SJCRH30 (cell line): ENCODE measurements around the gene ARSB. TPM values are rescaled to one million over a fixed set of nuclear protein-coding genes. Genes with fewer than 3 reads are reported as not detected.
A peak's percentile ranks its signal among the peaks of the same experiment; 100 is the strongest.
"Not testable (repeated sequence)": the region's sequence is repeated elsewhere in the genome, so short reads cannot be mapped to it uniquely, and the experiment has no call there.

Source experiments
- DNase-seq, 2 experiments: peaks; one replicate each; pipeline ENCODE4 v3.0.0-alpha.2; 2015 to 2020
- H3K27ac ChIP-seq: fragments of 250-450 bp; sonication (Bioruptor Pico); 2 replicates; pipeline ENCODE4 v1.5.1; 2020; ENCODE audit warnings: mild to moderate bottlenecking, moderate library complexity
- H3K27me3 ChIP-seq: fragments of 250-450 bp; sonication (Bioruptor Pico); 2 replicates; pipeline ENCODE4 v1.5.1; 2020; ENCODE audit warnings: mild to moderate bottlenecking, moderate library complexity
- H3K36me3 ChIP-seq: fragments of 250-450 bp; sonication (Bioruptor Pico); 2 replicates; pipeline ENCODE4 v1.5.1; 2020; ENCODE audit warnings: mild to moderate bottlenecking, moderate library complexity
- H3K4me1 ChIP-seq: fragments of 250-450 bp; sonication (Bioruptor Pico); 2 replicates; pipeline ENCODE4 v1.5.1; 2020; ENCODE audit warnings: mild to moderate bottlenecking, moderate library complexity
- H3K4me3 ChIP-seq: fragments of 250-450 bp; sonication (Bioruptor Pico); 2 replicates; pipeline ENCODE4 v1.5.1; 2020; ENCODE audit warnings: mild to moderate bottlenecking, moderate library complexity
- H3K9me3 ChIP-seq: fragments of 250-450 bp; sonication (Bioruptor Pico); replicated peaks from 2 replicates; pipeline ENCODE4 v1.5.1; 2020; ENCODE audit warnings: mild to moderate bottlenecking, moderate library complexity
- total RNA-seq: library from RNA; depleted of rRNA; stranded (reverse); fragments of >200 nt; shearing (Covaris generic); gene quantifications from 2 replicates; pipeline ENCODE4 v1.2.3, GENCODE V29; 2014

The ARSB gene
- total RNA-seq, 1 experiment from 2014 or later, result 16.4 TPM

DNA sequence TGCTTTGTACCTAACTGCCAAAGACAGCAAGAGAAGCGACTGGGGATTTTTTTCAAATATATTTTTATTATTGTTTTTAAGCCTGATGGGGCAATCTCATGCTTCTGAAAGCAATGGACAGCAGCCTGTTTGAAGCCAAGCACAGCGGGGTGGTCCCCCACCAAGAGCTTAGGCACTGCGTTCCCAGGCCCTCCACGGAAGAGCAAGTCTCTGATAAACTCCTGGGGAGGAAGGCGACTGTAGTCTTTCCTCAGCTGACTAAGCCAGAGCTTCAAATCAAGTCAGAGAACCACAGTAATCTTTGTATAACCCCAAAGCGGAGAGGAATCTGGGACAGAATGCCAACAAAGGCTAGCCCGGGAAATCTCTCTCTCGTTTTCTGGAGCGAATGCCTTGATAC is 54.4 kb downstream of the ARSB start:
- Histone ChIP-seq H3K9me3 (no peaks in the 10 kb centered on the region; the same call in 1 of the 2 replicates), H3K4me1 (no peaks in the 10 kb centered on the region), H3K36me3 (no peaks in the 10 kb centered on the region), H3K4me3 (no peak overlapping the region), H3K27ac (no peak overlapping the region), H3K27me3 (no peaks in the 10 kb centered on the region)
- DNase-seq, result no peak

DNA sequence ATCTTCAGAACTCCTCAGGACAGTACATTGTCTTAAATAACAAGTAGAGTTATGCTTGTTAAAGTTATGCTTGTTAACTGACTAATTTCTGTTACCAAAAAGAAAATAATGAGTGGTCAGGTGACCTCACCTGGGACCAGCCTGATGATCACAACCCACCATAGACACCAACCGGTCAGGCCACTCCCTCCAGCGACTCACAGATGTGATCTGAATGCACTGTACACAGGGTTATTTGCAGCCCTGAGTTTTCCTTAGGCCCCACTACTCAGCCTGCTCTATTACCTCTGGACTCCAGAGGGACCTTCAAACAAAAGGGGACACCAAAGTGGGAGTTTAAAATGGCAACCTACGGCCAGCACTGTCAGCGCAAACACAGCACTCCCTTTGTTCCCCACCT is 55.3 kb downstream of the ARSB start:
- Histone ChIP-seq H3K4me3 (no peak overlapping the region), H3K36me3 (no peaks in the 10 kb centered on the region), H3K4me1 (no peaks in the 10 kb centered on the region), H3K27me3 (no peaks in the 10 kb centered on the region), H3K9me3 (no peaks in the 10 kb centered on the region; the same call in 1 of the 2 replicates), H3K27ac (no peak overlapping the region; the same call in 1 of the 2 replicates)
- no peak for DNase-seq

DNA sequence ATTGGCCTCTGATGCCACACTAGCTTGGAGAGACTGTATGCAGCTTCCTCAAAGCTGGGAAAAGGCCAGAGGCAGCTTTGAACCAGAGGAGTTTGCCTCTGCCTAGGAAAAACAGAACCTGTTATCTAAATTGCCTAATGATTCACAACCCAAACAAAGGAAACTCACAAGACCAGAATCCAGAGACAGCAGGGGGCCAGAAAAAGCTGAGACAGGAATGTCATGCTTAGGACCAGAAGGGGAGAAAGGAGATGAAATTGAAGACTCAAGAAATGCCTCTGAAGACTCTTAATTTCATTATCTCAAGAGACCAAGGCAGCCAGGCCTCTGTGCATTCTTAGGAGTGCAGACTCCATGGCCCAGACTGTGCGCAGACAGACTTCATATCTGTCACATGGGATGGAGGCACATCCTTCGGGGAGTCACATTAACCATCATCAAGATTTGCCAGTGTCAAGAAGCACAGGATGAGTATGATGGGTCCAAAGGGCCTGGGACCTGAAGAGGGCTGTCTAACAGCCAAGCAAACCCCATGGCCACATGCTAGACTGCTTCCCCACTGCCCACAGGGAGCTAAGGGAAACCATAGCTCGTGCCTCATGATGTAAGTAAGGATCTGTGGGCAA is 57.3 kb downstream of the ARSB start:
- DNase-seq, result no peak
- Histone ChIP-seq H3K9me3 (no peaks in the 10 kb centered on the region; the same call in 1 of the 2 replicates), H3K36me3 (no peaks in the 10 kb centered on the region), H3K27me3 (no peaks in the 10 kb centered on the region), H3K27ac (no peak overlapping the region), H3K4me1 (no peaks in the 10 kb centered on the region), H3K4me3 (no peak overlapping the region)

DNA sequence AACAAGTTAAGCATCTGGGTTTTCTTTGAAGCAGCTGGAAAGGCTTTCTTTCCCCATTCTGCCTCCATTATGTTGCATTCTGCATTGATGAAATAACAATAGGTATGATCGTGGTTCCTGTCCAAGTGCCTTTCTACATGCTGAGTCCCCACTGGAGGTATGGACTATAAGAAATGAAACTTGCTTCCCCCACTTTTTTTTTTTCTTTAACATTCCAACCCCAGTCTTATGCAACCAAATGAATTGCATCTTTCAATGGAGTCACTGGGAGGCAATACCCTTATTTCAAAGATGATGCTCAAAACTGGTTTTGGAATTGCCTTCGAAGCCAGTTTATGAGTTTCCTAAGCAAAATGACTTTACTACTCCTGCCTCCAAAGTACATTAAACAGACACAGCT is 58.9 kb downstream of the ARSB start:
- H3K4me1 ChIP-seq, result no peaks in the 10 kb centered on the region
- no peak overlapping the region for H3K27ac ChIP-seq
- no peaks in the 10 kb centered on the region; the same call in 1 of the 2 replicates for H3K9me3 ChIP-seq
- H3K4me3 ChIP-seq, result no peak overlapping the region
- no peaks in the 10 kb centered on the region for H3K36me3 ChIP-seq
- no peaks in the 10 kb centered on the region for H3K27me3 ChIP-seq
- no peak for DNase-seq

DNA sequence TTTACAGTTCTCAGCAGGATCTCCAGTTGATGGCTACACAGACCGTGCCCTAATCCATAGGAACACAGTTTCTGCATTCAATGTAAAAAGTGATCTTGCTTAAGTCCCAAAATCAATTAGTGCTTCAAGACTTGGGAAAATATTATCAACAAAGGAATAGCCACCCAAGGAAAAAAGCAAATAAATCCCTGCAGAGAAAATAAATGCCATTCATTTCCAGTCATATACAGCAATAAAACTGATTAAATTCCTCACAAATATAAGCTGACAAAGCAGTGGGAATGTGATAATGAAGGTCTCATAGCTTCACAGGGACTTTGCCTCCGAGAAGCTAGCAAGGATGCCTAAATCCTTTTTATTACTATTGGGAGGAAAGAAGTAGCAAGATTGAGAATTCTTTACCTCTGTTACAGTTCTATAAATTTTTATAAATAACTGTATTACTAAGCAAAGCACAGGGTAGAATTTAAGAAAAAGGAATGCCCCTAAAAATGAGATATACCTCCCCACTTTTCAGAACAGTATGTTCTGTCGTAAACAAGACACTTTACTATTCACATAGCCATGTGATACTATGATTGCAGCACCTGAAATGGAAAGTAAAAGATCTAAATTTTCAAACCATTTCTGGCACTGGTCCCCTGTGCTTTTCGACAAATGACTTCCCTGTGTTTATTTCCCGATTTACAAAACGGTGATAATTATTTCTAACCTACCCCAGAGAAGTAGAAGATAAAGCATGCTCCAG is 59.8 kb downstream of the ARSB start:
- Histone ChIP-seq H3K4me3 (no peak overlapping the region), H3K9me3 (no peaks in the 10 kb centered on the region; the same call in 1 of the 2 replicates), H3K27ac (no peak overlapping the region), H3K27me3 (no peaks in the 10 kb centered on the region), H3K36me3 (no peaks in the 10 kb centered on the region), H3K4me1 (no peaks in the 10 kb centered on the region)
- no peak for DNase-seq

DNA sequence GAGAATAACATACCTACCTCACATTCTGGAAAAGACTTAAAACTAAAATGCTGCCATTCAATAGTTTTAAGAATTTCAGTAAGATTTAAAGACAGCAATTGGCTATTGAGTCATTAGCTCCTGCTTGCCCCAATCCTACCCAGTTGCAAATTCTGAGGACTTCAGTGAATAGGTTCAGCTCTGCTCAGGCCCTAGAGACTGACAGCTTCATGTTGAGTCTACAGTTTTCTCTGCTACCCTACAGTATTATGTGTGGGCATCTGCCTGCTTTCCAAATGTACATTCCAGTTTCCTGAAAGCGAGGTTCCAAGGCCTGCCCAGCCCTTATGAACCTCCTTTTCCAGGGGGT is 61.5 kb downstream of the ARSB start:
- H3K4me1 ChIP-seq, result no peaks in the 10 kb centered on the region
- H3K9me3 ChIP-seq, result no peaks in the 10 kb centered on the region
- DNase-seq, result no peak
- no peak overlapping the region for H3K4me3 ChIP-seq
- no peaks in the 10 kb centered on the region for H3K36me3 ChIP-seq
- no peak overlapping the region for H3K27ac ChIP-seq
- no peaks in the 10 kb centered on the region for H3K27me3 ChIP-seq

DNA sequence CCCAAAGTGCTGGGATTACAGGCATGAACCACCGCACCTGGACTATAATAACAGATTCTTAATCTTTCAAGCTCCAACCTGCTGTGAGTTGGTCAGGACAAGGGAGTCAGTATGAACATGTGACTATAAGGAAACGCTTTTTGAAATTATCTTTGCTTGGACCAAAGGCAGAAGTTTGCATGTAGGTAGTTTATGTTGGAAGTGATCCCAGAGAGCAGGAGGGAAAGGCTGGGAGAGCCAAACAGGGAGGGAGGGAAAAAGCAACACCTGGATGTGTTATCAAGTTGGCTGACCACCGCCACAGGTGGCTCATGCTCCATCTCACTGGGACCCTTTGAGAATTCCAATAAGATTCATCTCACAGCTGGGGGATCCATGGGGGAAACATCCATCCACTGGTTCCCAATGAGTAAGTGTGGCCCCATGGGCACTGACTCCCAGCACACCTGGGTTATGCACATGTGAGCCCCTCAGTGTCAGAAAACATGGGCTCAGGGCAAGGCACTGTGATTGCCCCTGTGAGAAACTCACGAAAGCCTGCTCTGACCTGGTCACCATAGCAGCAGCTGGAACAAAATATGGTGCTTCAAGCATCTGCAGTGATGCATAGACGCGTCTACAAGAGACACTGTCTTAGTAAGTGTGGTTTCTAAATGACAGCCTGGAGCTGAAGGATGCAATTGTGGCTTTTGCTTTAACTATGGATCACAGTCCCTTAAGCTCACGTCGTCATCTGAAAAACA is 62.1 kb downstream of the ARSB start:
- Histone ChIP-seq H3K27me3 (no peaks in the 10 kb centered on the region), H3K9me3 (no peaks in the 10 kb centered on the region), H3K36me3 (no peaks in the 10 kb centered on the region), H3K27ac (no peak overlapping the region), H3K4me3 (no peak overlapping the region), H3K4me1 (no peaks in the 10 kb centered on the region)
- DNase-seq, result no peak

DNA sequence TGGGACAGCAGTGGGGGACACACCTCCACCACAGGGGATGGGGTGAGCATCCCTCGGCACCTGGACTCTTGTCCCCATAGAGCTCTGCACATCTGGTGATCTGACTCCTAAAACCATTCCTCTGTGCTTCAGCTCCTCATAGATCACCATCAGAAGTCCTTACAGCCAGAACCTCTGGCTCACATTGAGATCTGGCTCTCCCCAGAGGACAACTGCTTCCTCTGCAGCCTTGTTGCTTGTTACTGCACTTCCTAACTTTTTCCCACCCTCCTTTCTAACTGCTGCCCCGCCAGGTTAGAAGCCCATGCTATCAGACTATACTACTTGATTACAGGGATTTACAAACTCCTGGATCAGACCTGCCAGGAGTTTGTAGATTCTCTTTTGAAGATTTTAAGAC is 64.5 kb downstream of the ARSB start:
- Histone ChIP-seq H3K36me3 (no peaks in the 10 kb centered on the region), H3K27me3 (no peaks in the 10 kb centered on the region), H3K4me3 (no peak overlapping the region), H3K9me3 (no peaks in the 10 kb centered on the region), H3K27ac (no peak overlapping the region), H3K4me1 (peaks cover 3% of the 10 kb centered on the region; the same call in 1 of the 2 replicates)
- peak in 1 of 2 experiments; percentile 36 for DNase-seq

DNA sequence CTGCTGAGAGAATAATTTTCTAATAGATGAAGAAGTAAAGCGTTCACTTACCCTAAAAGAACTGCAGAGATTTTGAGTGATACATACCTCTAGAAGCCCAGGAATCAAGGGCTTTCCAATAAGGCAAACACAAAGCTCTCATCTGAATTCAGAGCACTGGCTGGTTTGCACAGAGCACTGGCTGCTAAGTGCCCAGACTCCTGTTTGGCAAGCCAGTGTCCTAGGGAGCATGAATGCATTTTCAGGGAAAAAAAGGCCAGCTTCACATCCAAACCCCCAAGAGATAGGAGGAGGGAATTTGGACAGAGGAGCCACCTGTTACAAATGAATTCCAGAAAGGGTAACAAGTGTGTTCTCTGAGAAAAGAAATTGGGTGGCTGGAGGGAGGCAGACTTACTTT is 65.3 kb downstream of the ARSB start:
- Histone ChIP-seq H3K9me3 (no peaks in the 10 kb centered on the region), H3K36me3 (no peaks in the 10 kb centered on the region), H3K4me1 (peaks cover 3% of the 10 kb centered on the region; the same call in 1 of the 2 replicates), H3K27ac (no peak overlapping the region), H3K27me3 (no peaks in the 10 kb centered on the region), H3K4me3 (no peak overlapping the region)
- DNase-seq, result no peak

DNA sequence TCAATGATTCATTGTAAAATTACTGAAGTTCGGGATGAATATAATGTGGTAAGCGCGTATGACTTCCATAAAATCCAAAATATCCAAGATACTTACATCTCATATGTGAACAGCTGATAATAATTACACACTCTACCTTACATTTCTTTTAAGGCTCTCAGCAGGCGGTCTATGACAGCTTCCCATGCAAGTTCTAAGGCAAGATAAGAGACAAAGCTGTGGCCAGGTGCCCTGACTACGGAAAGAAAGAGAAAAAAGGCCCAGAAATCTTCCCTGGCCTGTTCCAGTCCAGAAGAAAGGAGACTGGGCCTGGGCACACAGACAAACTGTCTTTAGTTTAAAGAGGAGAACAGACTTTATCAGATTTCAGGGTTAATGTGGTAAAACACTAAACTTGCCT is 69.1 kb downstream of the ARSB start:
- Histone ChIP-seq H3K27me3 (no peaks in the 10 kb centered on the region), H3K4me3 (no peak overlapping the region), H3K4me1 (peaks cover 16% of the 10 kb centered on the region), H3K27ac (no peak overlapping the region), H3K36me3 (no peaks in the 10 kb centered on the region), H3K9me3 (no peaks in the 10 kb centered on the region)
- no peak for DNase-seq

DNA sequence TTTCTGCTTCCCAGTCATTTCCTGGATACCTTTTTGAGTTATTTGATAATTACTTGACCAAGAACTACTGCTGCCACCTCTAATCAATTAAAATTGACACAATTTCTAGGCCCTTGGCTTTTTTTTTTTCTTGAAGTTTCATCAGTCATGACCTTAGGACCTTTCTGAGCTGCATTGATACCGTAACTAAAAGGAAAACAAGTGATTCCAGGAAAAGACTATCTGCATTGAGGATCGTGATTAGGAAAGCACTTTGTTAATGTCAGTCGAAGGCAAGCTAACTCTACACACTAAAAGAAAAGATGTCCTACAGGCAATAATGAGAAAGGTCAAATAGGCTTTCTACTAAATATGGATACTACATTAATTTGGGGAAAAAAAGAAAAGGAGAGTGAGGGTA is 69.9 kb downstream of the ARSB start:
- DNase-seq, result no peak
- H3K4me1 ChIP-seq, result peaks cover 16% of the 10 kb centered on the region

DNA sequence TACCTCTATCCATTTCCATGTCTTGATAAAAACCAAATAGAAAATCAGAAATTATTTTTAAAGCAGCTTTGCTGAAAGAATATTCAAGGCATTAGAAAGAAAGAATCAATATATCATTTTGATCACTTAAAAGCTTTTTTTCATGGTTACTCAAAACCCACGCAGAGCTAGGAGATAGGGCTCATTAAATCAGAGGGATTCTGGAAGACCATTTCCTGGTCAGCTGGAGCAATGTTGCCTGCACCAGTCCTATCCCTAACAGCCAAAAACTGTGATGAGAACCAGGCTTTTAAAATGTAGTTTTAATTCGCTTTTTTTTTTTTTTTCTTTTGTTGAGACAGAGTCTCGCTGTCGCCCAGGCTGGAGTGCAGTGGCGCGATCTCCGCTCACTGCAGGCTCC is 72.3 kb downstream of the ARSB start:
- DNase-seq, result no peak
- no peak overlapping the region for H3K27ac ChIP-seq

More for the DNA sequence above, 69.9 kb downstream of the ARSB start:
- Histone ChIP-seq H3K27me3 (no peaks in the 10 kb centered on the region), H3K4me3 (no peak overlapping the region), H3K36me3 (no peaks in the 10 kb centered on the region), H3K27ac (no peak overlapping the region), H3K9me3 (no peaks in the 10 kb centered on the region)

DNA sequence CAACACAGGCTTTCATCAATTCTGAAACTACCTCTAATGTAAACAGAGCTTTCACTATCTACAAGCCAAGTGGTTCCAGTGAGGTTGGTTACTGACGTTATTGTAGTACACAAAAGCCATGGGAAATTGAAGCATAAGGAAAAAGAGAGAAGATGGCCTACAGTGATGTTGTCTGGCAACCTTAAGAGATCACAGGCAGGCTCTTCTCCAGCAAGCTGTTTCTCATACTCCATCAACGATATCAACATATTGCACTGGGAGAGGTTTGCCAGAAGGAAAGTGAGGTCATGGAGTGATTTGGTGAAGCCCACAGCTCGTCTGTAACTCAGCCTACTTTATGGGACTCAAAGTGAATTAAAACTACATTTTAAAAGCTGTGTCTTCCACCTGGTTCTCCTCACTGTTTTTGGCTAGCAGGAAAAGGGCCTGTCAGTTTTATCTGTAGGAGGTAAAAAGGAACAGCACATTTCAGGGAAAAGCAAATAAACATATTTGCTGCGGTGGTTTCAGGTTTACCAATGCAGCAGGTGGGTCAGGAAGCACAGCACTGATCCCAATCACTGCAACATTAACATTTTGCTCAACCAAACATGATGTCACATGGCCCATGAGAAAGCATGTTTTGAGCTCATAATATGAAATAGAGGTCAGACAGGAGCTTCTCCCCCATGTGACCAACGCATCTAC is 72.9 kb downstream of the ARSB start:
- Histone ChIP-seq H3K9me3 (no peaks in the 10 kb centered on the region), H3K36me3 (no peaks in the 10 kb centered on the region), H3K27ac (no peak overlapping the region; the same call in 1 of the 2 replicates), H3K4me1 (peaks cover 26% of the 10 kb centered on the region), H3K4me3 (no peak overlapping the region), H3K27me3 (no peaks in the 10 kb centered on the region)
- DNase-seq, result peak; percentile 18 to 55

More for the DNA sequence above, 72.3 kb downstream of the ARSB start:
- no peaks in the 10 kb centered on the region for H3K36me3 ChIP-seq
- no peak overlapping the region for H3K4me3 ChIP-seq
- no peaks in the 10 kb centered on the region for H3K9me3 ChIP-seq
- no peaks in the 10 kb centered on the region for H3K27me3 ChIP-seq
- H3K4me1 ChIP-seq, result peaks cover 27% of the 10 kb centered on the region

DNA sequence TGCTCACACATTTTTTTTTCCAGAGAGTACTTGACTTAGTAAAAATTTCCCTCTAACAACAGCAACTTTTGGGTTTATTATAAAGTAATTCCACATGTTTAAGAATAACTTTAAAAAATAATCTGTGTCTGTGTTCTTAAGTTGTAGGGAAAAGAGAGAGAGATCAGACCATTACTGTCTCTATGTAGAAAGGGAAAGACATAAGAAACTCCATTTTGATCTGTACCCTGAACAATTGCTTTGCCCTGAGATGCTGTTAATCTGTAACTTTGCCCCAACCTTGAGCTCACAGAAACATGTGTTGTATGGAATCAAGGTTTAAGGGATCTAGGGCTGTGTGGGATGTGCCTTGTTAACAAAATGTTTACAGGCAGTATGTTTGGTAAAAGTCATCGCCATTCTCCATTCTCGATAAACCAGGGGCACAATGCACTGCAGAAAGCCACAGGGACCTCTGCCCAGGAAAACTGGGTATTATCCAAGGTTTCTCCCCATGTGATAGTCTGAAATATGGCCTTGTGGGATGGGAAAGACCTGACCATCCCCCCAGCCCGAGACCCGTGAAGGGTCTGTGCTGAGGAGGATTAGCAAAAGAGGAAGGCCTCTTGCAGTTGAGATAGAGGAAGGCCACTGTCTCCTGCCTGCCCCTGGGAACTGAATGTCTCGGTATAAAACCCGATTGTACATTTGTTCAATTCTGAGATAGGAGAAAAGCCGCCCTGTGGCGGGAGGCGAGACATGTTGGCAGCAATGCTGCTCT is 75.7 kb downstream of the ARSB start:
- not testable (repeated sequence) for H3K27ac ChIP-seq, H3K9me3 ChIP-seq, DNase-seq, H3K4me3 ChIP-seq, H3K36me3 ChIP-seq, H3K27me3 ChIP-seq
- peaks cover 33% of the 10 kb centered on the region for H3K4me1 ChIP-seq
